Left hindlimb (tissue), 1 donor: ENCODE results near the gene PRR5L.
"Not testable (repeated sequence)": the region's sequence is repeated elsewhere in the genome, so short reads cannot be mapped to it uniquely, and the experiment has no call there.

ENCODE experiments used
- DNase-seq: peaks from one replicate; pipeline ENCODE4 v3.0.0-alpha.2; 2018

PRR5L gene

DNA sequence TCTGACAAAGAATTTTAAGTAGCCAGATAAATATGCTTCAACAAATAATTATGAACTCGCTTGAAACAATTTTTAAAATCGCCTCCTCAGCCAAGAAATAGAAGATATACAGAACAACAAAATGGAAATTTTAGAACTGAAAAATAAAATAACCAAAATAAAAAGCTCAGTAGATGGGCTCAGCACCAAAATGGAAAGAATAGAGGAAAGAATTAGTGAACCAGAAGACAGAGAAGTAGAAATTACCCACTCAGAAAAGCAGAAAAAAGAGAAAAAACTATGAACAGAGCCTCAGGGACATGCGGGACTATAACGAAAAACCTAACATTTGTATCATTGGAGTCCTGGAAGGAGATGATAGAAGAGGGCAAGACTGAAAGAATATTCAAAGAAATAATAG is 14.2 kb upstream of the PRR5L start:
- DNase-seq: no peak

DNA sequence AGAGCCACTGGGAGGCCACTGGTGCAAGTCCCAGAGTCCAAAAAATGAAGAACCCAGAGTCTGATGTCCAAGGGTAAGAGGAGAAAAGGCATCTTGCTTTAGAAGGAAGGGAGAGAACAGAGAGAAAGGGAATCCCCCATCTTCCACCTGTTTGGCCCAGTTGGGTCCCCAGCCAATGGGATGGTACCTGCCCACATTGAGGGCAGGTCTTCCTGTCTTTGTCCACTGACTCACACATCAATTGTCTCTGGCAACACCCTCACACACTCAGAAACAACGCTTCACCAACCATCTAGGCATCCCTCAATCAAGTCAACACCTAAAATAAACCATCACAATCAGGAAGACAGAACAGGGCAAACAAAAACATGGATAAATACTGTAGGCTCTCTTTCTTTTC is 13.2 kb upstream of the PRR5L start:
- DNase-seq: no peak

DNA sequence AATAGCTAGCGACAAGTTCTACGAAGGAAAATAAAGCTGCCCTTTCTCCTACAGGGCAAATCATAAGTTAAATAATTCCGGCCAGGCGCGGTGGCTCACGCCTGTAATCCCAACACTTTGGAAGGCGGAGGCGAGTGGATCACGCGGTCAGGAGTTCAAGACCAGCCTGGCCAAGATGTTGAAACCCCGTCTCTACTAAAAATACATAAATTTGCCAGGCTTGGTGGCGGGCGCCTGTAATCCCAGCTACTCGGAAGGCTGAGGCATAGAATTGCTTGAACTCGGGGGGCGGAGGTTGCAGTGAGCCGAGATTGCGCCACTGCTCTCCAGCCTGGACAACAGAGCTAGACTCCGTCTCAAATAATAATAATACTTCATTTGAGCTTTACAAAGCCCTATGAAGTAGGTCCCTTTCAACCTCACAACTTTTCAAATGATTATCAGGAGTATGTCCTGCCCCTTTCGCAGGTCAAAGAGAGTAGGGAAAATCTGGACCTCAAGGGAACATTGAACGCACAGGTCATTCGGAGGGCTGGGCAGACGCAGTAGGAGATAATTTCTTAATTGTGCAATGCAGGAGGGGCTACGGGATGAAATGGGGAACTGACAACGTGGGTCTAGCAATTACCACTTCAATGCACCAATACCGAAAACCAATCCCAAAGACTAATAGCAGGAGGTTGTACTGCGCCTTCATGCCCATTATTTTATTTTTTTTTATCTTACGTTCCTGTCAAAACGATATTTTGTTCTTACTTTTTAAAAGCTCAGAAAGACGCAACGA is 7.5 kb upstream of the PRR5L start:
- no peak for DNase-seq

DNA sequence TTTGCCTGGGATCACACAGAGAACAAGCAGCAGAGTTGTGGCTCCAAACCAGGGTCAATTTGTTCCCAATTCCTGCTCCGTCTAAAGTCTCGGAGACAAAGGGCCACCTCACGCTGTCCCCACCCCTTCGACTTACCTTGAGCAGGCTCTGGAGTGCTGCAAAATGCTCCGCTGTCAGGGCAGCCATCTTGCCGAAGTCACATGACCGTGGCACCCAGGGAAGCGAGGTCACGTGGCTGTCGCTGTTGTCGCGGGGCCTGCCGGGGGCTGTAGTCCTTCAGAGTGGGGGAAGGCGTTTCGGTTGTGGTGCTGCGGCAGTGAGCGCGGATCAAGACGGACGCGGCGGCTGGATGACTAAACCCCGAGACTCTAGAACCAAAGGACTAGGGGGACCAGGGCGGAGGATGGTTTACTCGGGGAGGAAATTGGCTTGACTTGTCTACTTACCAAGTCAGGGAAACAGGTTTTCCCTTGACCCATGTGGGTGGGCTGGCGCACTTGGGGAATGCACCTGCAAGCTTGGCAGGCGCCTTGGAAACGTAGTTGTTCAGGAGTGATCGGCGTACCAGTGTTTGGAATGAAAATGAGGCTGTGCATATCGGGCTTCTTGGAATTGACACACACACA is 6.7 kb upstream of the PRR5L start, which contains the start of gene COMMD9:
COMMD9 (minus strand) TSS at position 199 of the 627 bp plus-strand sequence; CDS start at position 187, 12 bp downstream.
- DNase-seq: peak; percentile 95

DNA sequence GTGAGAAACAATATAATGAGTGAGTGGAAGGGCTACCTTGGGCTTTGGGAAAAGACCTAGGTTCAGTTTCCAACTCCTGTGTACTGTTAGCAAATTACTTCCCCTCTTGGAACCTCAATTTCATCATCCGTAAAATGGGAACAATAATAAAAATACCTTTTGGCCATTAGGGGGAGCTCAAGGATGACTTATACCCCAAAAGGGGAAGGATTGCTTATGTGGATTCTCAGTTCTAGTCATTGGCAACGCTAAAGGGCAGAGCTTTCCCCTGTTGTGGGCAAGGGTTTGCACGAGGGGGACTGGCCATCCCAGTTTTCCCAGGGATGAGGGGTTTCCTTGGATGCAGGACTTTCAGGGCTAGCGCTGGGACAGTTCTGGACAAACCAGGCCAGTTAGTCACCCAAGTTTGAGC is 3.8 kb upstream of the PRR5L start:
- no peak for DNase-seq

DNA sequence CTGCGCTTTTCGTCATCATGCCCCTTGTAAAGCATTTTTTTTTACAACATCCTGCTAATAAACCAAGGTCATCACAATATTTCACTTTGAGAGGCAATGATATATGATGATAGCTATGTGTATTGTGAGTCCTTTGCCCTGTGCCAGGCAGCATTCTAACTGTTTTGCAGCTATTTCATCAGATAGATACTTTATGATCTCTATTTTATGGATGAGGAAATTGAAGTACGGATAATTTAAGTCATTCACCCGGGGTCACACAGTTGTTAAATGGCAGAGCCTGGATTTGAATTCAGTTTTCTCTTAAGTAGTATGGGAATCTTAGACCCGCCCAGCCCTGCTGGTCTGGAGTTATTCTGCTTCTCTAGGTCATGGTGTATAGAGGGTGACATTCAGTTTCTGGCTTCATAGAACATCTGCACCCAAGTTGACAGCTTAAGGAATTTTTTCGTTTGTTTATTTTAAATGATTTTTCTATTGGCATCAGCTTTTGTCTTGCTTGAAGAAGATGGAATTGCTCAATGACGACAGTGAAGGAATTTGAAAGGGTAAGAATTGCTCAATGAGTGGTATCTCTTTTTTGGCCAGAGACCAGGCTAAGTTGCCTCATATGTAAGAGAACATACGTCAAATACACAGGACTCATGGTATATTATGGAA is 926 bp downstream of the PRR5L start:
- no peak for DNase-seq

DNA sequence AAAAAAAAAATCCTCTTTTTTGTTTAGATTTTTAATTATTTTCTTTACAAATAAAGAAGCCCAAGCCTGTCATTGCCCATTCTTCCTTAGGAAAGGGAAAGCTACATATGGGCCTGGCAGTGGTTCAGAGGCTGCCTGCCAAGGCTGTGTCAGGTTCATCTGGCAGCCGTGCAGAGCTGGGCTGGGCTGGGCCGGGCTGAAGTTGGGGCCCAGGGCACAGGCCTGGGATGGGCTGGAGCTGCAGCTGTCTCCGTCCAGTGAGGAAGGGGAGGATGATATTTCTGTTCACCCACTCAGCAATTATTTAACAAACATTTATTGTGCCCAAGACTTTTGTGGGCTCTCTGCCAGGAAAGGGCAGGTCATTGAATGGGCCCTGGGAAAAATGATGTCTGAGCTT is 4.6 kb downstream of the PRR5L start:
- DNase-seq: peak; percentile 79

DNA sequence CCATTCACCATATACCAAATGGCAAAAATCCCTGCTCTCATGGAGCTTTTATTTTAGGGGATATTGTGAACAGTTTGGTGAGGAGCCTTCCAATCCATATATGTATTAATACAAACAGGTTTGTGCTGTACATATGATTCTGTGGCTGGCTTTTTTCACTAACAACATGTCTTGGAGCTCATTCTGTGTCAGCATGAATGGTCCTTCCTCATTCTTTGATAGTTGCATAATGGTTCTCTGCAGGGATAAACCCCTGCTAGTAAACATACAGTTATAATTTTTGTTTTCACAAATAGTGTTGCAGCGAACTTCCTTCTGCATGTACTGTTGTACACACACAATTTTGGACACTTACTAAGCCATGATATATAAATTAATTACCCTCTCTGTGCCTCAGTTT is 8.3 kb downstream of the PRR5L start:
- no peak for DNase-seq

DNA sequence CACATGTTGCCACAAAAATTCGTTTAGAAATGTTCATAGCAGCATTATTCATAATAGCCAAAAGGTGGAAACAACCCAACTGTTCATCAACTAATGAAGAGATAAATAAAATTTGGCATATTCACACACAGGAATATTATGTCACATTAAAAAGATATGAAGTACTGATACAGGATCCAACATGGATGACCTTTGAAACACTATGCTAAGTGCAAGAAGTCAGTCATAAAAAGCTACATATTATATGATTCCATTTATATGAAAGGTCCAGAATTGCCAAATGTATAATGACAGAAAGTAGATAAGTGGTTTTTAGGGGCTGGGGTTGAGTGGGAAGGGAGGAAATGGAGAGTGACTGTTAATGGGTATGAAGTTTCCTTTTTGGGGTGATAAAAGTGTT is 9.0 kb downstream of the PRR5L start:
- no peak for DNase-seq

DNA sequence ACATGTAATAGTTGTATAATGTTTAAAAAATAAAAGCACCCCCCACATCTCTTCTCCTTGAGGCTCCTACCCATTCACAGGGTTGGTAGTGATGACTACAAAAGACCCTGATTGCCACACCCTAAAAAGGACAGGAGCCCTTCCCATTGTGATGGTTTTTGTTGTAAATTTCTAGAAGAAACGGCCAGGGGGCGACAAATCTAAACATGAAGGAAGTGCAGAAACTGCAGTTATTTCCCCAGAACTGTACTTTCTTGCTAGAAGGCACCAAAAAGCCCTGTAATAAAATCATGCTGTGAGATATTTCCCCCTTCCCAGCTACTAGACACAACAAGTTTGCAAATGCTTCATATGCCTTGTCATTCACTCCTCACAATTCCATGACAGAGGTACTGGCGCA is 10.8 kb downstream of the PRR5L start:
- DNase-seq: no peak

DNA sequence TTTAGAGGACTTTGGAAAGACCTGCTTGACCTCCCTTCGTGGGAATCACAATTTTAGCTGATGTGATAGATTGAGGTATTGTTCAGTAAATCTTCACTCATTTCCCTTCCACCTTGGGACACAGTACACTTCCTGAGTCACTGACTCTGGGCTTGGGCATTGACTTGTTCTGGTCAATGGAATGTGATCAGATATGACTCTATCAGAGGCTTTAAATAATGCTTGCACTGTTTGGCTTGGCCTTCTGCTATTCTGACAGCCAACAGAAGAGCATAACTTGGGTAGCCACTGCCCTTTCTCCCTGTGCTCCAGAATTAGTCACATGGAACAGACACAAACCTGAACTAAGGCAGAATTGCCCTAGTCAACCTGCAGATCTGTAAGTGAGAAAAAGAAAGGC is 12.5 kb downstream of the PRR5L start:
- DNase-seq: no peak

DNA sequence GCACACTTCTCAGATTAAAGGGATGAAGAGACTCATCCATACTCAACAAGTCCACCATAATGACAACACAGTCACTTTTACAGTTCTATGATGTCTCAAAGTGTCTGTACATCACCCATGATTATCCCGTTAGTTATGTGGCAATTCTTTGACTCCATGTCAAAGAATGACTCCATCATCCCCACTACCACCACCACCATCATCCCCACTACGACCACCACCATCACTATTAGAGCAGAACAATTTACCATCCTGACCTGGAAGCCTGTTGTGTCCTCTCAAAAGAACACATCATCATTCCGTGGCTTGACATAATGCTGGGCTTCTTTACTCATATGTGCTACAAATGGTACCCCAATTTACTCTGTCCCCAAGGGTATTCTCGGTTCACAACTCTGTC is 13.7 kb downstream of the PRR5L start:
- no peak for DNase-seq

DNA sequence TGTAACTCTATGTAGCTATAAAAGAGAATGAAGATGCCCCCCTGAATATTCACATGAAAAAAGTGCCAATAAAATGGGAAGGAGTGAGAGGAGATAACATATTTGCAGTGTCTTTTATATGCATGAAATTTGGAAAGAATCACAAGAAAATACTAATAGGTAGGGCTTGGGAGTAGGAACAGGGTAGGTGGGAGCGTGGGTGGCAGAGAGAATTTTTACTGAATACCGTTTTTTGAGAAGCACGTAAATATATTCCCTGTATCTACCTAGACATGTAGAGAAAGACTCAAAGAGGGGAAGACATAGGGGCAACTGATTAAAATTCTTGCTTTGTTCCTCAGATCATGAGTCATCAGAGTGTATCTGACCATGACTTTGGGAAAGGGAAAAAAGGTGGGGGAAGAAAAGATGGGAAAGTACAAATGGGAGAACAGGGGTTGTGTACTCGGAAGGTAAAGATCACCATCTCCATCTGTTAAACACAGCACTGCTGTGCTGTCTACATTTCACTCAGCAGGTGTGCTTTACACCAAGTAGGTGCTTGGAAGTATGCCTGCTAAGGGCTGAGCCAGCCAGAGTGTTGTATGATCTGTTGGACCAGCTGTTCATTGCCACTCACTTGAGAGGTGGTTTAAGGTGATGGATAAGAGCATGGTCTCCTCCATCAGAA is 16.0 kb downstream of the PRR5L start:
- no peak for DNase-seq

DNA sequence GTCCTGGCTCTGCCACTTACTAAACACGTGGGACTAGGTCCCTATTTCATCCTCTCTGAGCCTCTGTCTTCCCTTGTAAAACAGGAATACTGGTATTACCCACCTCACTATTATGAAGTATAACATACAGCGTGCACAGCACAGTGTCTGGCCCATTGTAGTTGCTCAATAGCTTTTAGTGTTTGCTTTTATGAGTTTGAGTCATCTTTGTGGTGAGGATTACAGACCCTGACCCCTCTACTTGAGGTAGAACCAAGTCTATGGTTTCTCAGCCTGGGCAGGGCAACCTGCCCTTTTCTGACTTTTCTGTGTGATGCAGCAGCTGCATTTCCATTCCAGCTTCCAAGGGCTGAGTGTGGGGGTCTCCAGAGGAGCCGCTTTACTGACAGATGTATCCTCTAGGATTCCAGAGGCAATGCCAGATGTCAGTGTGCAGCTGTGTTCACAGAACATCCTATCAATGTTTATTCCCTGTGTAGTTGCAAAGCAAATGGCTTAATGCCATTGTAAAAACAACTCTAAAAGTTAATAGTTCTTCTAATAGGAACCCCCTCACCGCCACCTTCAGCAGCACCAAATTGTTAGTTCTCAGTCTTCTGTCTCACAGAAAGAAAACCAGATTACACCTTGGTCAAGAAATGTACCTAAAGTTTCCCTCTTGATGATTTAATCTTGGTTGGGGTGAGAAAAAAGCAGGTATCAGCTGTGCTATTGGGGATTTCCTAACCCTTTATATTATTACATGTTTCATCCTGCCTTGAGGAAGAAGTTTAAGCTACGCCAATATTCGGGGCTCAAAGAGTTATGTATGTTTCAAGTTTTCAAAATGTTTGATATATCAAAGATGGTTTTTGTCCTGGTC is 16.8 kb downstream of the PRR5L start:
- DNase-seq: no peak

DNA sequence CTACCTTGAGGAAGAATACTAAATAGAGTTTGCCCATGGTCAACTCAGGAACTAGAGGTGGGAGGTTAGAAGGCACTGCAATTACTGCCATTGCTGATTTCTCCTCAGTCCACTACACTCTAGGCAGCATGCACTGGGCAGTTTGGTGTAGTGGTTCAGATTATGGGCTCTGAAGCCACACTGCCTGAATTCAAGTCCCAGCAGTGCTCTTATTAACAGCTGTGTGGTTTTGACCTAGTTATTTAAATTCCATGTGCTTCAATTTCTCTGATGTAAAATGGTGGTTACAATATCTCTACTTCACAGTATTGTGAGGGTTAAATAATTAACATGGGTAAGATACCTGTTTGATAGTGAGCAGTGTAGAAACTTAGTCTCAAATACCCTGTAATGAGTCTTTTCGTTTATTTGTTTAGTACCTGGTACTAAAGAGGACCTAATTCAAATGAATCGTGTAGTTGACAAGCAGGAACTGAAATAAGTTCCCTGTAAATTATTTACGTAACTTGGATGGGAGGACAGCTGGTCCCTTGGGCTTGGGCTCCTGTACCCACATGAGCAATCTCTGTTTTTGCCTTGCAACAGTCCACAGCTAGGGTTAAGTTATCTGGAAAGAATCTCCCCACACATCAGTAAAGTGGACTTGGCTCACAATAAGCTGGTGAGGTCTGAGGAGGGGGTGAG is 17.8 kb downstream of the PRR5L start:
- DNase-seq: no peak

DNA sequence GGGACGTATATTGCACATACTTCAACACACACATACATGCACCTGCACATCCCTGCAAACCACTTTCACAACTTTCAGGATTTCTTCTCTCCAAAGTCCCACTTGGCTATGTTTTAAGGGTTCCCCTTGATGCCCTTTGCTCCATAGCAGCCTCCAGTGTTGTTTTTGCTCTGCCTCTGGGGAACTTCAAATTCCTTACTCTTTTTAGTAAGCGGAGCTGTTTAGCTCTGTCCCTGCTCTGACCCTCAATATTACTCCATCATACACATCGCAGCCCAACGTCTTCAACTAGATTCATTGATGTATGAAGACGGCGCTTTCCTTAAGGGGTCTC is 18.3 kb downstream of the PRR5L start:
- DNase-seq: no peak

DNA sequence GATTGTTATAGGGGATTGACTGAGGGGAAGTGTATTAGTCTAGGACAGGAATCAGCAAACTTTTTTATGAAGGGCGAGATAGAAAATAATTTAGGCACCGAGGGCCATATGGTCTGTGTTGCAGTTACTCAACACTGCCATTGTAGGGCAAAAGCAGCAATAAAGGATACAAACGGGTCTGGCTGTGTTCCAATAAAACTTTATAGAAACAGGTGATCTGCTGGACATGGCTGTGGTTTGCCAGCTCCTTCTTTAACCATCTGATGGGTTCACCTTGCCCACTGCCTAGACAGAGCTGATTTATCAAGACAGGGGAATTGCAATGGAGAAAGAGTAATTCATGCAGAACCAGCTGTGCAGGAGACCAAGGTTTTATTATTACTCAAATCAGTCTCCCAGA is 20.0 kb downstream of the PRR5L start:
- no peak for DNase-seq

DNA sequence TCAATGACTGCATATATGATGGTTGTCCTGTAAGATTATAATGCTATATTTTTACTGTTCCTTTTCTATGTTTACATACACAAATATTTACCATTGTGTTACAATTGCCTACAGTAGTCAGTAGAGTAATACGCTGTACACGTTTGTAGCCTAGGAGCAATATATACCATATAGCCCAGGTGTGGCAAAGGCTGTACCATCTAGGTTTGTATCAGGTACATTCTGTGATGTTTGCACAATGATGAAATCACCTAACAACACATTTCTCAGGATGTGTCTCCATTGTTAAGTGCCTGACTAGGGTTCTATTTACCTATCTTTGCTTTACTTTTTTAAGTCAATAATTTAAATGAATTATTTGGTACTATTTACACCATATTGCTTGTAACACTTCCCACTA is 21.9 kb downstream of the PRR5L start:
- DNase-seq: no peak

DNA sequence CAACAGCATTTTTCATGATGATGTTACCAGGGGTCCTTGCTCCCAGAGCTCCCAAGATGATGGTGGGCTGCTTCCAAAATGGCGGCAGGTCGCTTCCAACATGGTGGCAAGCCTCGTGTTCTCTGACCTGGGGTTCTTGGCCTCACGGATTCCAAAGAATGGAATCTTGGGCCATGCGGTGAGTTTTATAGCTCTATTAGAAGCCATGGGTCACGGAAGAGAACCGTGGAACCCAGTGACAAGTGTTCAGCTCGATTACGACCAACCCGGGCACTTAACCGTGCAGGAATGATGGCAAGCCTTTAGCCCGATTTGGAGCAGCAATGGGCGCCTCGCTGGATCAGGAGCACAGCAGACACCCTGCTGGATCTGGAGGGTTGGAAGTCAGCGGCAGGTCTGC is 28.9 kb downstream of the PRR5L start:
- DNase-seq: not testable (repeated sequence)

DNA sequence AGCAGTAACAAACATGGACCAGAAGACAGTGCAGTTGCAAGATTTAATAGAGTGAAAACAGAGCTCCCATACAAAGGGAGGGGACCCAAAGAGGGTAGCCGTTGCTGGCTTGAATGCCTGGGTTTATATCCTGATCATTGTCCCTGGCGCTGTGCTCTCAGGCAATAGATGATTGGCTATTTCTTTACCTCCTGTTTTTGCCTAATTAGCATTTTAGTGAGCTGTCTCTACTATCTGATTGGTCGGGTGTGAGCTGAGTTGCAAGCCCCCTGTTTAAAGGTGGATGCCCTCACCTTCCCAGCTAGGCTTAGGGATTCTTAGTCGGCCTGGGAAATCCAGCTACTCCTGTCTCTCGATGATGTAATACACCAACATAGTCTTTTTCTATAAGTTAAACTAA is 29.3 kb downstream of the PRR5L start:
- DNase-seq: not testable (repeated sequence)

DNA sequence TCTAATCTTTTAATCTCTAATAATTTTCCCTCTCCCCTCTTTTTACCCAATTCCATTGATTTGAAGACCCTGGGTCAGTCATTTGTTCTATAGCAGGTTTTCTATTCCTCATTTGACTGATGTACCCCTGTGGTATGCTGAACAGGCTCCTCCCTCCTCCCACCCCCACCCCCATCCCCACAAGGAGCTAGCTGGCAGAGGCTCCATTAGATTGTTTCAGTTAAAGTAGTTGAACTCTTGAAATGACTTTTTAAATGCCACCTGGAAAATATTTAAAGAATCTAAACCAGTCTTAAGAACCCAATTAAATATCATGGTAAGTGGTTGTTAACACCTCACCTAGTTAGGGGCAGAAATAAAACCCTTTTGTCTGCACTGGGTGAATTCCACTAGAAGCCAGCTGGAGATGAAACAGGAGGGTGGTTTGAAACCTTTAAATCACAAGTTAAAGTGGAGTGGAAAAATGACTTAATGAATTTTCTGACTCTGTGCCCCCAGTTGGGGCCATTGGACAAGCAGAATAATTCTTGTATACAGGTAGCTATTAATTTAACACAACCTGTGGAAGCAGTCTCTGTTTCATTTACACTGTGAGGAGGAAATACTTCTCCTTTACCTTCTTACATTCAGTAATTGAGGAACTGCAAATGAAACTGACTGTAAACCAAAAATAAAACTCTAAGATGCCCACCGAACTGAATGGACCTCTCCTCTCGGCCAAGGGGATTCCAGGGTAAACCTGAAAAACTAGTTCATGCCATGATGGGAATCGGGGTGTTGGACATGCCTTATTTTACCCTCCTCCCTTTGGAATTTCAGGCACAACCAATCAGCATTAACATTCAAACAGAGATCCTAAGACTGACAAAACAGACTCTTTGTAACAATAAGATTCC is 30.7 kb downstream of the PRR5L start:
- DNase-seq: no peak
